Upper lobe of left lung (tissue), 4 donors: Measurements from ENCODE around the gene DFFA.

Source experiments
- POLR2A ChIP-seq, 4 donors: fragments of 450-650 bp; IDR thresholded peaks; one replicate each; pipeline ENCODE4 v1.5.1; 2016 to 2017; ENCODE audit warnings: antibody characterized with exemption in 4 of 4, mild to moderate bottlenecking in 2 of 4
- TF ChIP-seq, protein P1 (sequence below), 6 experiments: fragments of 450-650 bp in 4 of 6; fragments of 200-600 bp in 2 of 6; sonication (generic) in 2 of 6; IDR thresholded peaks; one replicate each; pipeline ENCODE4 v1.5.1; 2016 to 2019; ENCODE audit warnings: antibody characterized with exemption in 6 of 6

DNA sequence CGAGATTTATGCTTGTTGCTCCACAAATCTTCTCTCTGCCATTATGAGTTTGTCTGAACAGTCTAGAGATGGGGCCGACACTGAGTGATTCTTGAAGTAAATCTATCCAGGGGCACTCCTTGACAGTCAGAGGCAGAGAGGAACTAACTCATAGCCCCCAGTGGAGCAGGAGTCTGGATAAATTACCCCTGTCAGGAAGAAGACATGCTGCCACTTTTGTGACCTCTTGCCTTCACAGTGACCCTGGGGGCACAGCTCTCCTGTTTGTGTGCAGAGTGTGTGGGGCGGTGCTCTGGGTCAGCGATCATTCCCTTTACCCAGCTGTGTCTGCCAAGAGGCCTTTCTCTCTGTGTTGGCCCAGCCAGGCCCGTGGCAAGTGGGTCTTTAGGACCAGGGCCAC lies 31.9 kb upstream of the DFFA start:
- TF ChIP-seq POLR2A (IDR thresholded peaks at IDR 0.05), result no peak
- TF ChIP-seq, protein P1, sequence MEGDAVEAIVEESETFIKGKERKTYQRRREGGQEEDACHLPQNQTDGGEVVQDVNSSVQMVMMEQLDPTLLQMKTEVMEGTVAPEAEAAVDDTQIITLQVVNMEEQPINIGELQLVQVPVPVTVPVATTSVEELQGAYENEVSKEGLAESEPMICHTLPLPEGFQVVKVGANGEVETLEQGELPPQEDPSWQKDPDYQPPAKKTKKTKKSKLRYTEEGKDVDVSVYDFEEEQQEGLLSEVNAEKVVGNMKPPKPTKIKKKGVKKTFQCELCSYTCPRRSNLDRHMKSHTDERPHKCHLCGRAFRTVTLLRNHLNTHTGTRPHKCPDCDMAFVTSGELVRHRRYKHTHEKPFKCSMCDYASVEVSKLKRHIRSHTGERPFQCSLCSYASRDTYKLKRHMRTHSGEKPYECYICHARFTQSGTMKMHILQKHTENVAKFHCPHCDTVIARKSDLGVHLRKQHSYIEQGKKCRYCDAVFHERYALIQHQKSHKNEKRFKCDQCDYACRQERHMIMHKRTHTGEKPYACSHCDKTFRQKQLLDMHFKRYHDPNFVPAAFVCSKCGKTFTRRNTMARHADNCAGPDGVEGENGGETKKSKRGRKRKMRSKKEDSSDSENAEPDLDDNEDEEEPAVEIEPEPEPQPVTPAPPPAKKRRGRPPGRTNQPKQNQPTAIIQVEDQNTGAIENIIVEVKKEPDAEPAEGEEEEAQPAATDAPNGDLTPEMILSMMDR (IDR thresholded peaks at IDR 0.05), result no peak
